Brain microvascular endothelial cell (primary cell): ENCODE data around the gene SPATA2.
A peak's percentile ranks its signal among the peaks of the same experiment; 100 is the strongest.

Experiments
- DNase-seq: peaks from one replicate; pipeline ENCODE4 v3.0.0-alpha.2; 2020
- H3K27ac ChIP-seq: fragments of 250-450 bp; sonication (Bioruptor Pico); 2 replicates; pipeline ENCODE4 v1.5.1; 2020; ENCODE audit warnings: mild to moderate bottlenecking, moderate library complexity
- H3K27me3 ChIP-seq: fragments of 250-450 bp; sonication (Bioruptor Pico); replicated peaks from 2 replicates; pipeline ENCODE4 v1.5.1; 2020; ENCODE audit warnings: mild to moderate bottlenecking
- H3K36me3 ChIP-seq: fragments of 250-450 bp; sonication (Bioruptor Pico); replicated peaks from 2 replicates; pipeline ENCODE4 v1.5.1; 2020; ENCODE audit warnings: mild to moderate bottlenecking
- H3K4me3 ChIP-seq: 2 replicates; pipeline ENCODE4 v1.5.1; 2011; ENCODE audit warnings: low read depth, mild to moderate bottlenecking, control low read depth, low read length, moderate library complexity
- CTCF ChIP-seq: IDR thresholded peaks from 2 replicates; pipeline ENCODE4 v1.5.1; 2011; ENCODE audit warnings: low read depth, mild to moderate bottlenecking, moderate library complexity, low read length, control low read depth, inconsistent platforms; ENCODE audit errors: missing control alignments
- in situ Hi-C: cut with HindIII; loops from 2 replicates; pipeline ENCODE4 v1.10.0; 2017; ENCODE audit warnings: low sequenced_read_pairs, low pct_ligation_motif_present

Gene SPATA2

DNA sequence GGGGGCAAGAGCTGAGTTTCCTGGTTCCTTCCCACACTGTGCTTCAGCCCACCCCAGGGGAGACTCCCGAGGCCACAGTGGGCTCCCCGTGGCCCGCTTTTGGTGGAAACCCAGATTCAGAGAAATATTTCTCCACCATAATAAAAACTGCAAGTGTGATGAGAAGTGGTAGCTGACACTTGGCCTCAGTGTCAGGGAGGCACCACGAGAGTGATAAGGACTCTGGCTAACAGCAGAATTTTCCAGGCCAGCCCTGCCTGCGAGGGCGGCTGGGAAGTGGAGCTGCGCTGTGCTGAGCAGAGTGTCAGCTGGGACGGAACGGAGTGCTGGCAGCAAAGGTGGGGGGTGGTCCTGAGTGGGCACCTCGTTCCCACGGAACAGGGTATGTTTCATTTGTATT lies 22.5 kb downstream of the SPATA2 start:
- in situ Hi-C loops = no loop called here
- Histone ChIP-seq H3K27ac (no peak overlapping the region), H3K4me3 (no peak overlapping the region), H3K36me3 (no peaks in the 10 kb centered on the region), H3K27me3 (no peaks in the 10 kb centered on the region)
- no peak for DNase-seq
- no peak for TF ChIP-seq CTCF

DNA sequence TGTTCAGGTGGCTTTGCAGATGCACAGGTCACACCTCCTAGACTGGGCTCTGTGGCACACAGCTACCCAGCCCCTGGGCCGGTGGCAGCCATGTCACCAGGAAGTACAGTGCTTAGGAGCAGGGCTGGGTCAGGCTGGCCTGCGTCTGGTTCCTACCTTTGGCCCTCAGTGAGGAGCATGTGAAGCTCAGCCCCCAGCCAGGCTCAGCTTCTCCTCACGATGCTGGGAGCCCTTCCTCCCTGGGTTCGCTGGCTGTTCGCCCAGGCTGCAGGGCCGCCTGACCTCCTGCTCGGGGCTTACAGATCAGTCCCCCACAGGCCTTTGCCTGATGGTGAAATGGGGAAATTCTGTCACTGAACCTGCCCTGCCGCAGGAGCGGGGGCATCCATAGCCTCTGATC lies 23.1 kb downstream of the SPATA2 start:
- in situ Hi-C loops = no loop called here
- Histone ChIP-seq H3K27ac (no peak overlapping the region), H3K36me3 (no peaks in the 10 kb centered on the region), H3K27me3 (no peaks in the 10 kb centered on the region), H3K4me3 (no peak overlapping the region)
- TF ChIP-seq CTCF = no peak
- DNase-seq = no peak

DNA sequence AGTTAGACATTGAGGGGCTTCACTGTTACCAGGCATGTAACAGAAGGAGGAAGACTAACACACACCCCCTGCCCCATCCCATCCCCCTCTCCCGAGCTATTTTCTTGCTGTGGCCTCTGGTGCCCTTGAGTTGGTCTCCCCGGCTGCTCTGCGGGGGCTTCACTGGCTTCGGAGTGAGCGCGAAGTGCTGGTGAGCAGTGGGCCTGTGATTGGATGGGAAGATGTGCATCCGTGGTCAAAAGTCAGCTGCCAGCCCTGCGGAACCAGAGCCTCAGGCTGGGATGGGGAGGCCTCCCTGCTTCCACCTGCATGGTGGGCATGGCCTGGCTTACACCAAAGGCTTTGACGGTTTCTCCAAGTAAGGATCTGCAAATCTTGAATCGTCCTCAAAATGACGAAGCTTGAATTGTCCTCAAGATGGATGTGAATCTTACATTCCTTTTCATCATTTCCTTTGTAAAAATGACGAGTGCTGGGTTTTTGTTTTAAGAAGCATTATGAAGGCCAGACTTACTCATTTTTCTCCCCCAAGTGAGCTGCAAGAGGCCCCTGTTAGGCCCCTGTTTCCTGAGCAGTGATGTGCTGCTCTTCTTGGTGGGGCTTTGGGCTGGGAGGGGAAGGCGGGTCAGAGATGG lies 23.7 kb downstream of the SPATA2 start:
- Histone ChIP-seq H3K36me3 (no peaks in the 10 kb centered on the region), H3K4me3 (no peak overlapping the region), H3K27ac (no peak overlapping the region), H3K27me3 (no peaks in the 10 kb centered on the region)
- no peak for DNase-seq
- TF ChIP-seq CTCF = no peak
- in situ Hi-C loops = no loop called here

DNA sequence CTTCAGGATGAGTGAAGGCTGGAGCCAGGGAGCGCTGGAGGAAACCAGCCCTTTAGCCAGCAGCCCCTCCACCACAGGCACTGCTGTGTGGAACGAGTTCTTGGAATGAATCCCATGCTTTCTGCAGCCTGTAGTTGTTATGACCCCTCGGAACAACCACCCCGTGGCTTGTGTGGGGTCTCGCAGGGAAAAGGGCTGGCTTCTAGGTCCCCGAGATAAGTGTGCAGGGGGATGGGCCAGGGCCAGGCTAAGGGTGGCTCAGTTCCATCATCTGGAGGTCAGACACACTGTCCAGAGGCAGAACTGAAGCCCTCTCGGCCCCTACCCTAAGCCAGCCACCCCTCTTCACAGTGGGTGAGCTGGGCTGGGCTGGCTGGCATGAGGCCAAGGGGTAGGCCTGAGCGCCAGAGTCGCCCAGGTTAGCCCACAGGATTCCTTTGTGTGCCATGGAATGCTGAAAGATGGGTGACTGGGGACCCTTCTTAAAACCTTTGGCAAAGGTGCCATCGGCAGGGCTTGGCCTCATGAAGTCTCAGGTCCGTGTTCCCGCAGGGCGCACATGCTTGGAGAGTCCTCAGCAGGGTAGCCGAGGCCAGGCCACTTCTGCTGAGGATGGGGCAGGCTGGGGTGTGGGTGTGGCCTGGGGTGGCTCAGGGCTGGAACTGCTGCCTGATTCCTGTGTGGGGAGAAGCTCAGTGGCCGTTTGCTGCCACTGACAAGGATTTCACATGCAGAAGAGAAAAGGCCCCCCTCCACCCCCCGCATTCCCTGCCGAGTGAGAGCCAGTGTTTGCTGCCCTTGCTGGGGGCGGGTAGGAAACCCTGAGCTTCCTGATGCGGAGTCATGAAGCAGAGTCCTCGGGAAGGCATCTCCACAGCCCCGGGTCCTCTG lies 24.6 kb downstream of the SPATA2 start:
- DNase-seq = peak; percentile 18
- no peak overlapping the region for H3K4me3 ChIP-seq
- H3K27ac ChIP-seq = no peak overlapping the region
- H3K27me3 ChIP-seq = no peaks in the 10 kb centered on the region
- H3K36me3 ChIP-seq = no peaks in the 10 kb centered on the region
- in situ Hi-C loops = no loop called here
- no peak for TF ChIP-seq CTCF

GRCh38 chr20:49889935-49890333 lies 25.4 kb downstream of the SPATA2 start:
- in situ Hi-C loops = no loop called here
- peak; percentile 8 for TF ChIP-seq CTCF
- Histone ChIP-seq H3K27ac (no peak overlapping the region), H3K36me3 (no peaks in the 10 kb centered on the region), H3K27me3 (no peaks in the 10 kb centered on the region), H3K4me3 (no peak overlapping the region)
- DNase-seq = no peak
